Endometrium (tissue), 2 donors: Measurements from ENCODE around the gene THADA.
A peak's percentile ranks its signal among the peaks of the same experiment; 100 is the strongest.
"Not testable (repeated sequence)": the region's sequence is repeated elsewhere in the genome, so short reads cannot be mapped to it uniquely, and the experiment has no call there.

Source experiments
- FAIRE-seq: peaks from 2 replicates; lab custom pipeline; 2012; peaks lifted over from hg19 to GRCh38; lab: Jason Lieb, UNC
- donor health status: control.
- donor health status: control.

Gene THADA

GRCh38 chr2:43302182-43302960 lies 293.5 kb downstream of the THADA start:
- FAIRE-seq = no peak

DNA sequence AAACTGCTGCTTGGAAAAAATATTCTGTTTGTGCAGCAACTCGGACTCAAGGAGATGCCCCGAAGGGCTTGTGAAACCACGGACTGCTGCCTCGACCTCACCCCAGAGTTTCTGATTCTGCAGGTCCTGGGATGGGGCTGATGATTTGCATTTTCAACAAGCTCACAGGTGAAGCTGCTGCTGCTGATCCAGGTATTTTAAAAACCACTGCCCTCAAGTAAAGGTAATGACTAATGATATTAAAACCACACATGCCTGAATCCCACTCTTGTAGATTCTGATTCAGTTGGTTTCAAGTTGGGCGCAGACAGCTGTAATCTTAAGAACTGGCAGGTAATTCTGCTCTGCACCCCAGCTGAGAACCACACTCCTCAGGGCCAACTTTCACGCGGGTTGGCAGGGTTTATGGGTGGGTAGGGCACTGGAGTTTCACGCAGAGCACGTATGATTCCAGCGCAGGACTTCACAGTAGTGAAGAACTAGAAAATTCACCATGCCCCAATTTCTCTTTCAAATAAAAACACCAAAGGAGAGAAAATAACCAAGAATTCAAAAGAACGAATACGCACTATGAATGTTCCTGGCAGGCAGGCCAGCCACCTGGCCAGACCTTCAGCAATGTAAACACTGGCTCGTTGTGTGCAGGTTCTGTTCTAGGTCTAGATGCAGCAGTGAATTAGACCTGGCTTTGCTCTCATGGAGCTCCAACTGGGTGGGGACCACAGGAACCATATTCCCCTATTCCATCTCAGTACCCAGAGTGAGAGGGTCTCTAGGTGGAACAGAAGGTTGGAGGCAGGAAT lies 294.9 kb downstream of the THADA start:
- no peak for FAIRE-seq

DNA sequence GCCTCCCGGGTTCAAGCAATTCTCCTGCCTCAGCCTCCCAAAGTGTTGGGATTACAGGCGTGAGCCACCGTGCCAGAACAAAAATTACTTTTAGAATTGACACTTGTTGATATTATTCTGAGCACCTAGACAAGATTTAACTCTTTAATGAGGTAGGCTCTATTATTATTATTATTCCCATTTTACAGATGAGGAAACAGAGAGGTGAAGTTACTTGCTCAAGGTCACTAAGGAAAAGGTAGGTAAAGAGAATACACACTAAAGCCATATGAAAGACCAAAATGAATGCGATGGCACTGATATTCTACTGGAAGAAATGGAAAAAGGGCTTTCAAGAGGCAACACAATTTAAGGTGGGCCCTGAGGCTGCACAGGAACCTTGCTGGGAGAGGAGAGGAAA lies 295.6 kb downstream of the THADA start:
- FAIRE-seq = no peak

GRCh38 chr2:43298500-43298899 lies 297.3 kb downstream of the THADA start:
- no peak for FAIRE-seq

DNA sequence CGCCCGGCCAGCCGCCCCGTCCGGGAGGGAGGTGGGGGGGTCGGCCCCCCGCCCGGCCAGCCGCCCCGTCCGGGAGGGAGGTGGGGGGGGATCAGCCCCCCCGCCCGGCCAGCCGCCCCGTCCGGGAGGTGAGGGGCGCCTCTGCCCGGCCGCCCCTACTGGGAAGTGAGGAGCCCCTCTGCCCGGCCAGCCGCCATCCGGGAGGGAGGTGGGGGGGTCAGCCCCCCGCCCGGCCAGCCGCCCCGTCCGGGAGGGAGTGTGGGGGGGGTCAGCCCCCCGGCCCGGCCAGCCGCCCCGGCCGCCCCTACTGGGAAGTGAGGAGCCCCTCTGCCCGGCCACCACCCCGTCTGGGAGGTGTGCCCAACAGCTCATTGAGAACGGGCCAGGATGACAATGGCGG lies 298.1 kb downstream of the THADA start:
- FAIRE-seq = not testable (repeated sequence)

GRCh38 chr2:43294973-43295603 lies 300.8 kb downstream of the THADA start:
- FAIRE-seq = no peak

DNA sequence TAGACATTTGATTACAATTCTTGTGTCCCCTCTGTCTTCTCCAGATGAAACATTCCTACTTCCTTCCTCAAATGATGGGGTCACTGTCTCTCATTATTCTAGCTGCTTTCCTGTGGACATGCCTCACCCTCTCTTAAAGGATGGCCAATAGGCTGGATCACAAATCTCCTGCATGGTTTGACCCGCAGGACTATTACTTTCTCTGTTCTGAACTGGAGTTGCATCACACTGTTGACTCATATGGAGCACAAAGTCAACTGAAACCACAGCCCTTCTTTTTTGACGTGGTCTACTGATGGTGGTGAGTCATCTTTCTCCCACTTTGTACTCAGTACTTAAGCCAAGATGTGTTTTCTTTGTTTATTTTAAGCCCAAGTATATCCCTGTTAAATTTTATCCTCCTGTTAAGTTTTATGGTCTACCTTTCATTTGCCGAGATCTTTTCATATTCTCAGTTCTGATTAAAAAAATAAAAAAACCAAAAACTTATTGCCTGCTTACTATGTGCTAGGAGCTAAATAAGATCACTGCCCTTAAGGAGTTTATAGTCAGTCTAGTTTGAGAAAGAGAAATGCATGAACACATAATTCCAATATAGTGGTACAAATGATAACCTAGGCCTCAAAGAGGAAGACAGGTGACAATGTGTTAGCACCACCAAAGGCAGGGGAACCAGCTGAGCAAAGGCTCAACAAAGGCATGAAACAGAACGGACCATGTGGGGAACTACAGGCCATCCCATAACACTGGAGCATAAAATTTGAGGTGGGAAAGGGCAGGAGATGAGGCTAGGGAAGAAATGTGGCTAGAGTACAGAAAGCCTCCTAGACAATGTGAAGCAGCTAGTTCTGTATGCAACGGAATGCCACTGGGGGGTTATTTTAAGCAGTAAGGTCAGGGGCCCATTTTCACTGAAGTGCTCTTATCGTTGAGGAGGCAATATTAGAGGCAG lies 301.8 kb downstream of the THADA start:
- peak; percentile 83 for FAIRE-seq

DNA sequence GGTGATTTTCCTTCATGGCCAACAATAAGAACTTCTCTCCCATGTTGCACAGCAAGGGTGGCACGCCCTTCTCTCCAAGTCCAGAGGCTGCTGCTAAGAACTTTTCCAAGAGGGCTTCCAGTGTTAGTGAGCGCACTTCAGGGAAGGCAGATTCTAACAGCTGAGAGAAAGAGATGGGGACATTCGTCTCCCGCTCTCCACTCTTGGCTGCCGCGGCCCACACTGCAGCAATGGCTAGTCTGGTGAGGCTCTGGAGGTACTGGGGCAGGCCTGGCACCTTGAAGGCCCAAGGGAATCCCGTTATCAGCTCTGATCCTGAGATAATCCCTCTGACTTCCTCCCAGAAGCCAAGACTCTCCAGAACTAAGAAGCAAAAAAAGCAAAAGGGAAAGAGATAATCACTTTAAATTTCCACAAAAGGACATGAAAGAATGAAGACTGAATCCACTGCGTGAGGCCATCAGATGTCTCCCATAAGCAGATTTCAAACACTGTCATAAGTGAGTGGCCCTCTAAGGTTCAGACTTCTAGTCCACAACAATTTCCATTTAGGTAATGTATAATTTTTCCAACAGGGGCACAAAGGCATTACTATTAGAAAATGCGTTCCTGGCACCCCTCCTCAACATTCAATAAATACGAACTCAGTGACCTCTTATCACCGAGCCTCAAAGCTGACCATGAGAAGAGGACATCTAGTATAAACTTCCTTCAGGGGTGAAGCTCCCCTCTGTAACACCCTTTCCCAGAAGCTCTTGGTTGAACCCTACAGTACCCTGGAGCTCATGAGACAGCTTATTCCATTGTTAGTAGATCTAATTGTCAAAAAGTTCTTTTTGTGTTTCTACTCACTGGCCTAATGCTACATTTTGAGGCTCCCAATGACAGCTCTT lies 302.7 kb downstream of the THADA start:
- FAIRE-seq = no peak

GRCh38 chr2:43292297-43292696 lies 303.5 kb downstream of the THADA start:
- FAIRE-seq = no peak

GRCh38 chr2:43289331-43289730 lies 306.5 kb downstream of the THADA start:
- FAIRE-seq = no peak

DNA sequence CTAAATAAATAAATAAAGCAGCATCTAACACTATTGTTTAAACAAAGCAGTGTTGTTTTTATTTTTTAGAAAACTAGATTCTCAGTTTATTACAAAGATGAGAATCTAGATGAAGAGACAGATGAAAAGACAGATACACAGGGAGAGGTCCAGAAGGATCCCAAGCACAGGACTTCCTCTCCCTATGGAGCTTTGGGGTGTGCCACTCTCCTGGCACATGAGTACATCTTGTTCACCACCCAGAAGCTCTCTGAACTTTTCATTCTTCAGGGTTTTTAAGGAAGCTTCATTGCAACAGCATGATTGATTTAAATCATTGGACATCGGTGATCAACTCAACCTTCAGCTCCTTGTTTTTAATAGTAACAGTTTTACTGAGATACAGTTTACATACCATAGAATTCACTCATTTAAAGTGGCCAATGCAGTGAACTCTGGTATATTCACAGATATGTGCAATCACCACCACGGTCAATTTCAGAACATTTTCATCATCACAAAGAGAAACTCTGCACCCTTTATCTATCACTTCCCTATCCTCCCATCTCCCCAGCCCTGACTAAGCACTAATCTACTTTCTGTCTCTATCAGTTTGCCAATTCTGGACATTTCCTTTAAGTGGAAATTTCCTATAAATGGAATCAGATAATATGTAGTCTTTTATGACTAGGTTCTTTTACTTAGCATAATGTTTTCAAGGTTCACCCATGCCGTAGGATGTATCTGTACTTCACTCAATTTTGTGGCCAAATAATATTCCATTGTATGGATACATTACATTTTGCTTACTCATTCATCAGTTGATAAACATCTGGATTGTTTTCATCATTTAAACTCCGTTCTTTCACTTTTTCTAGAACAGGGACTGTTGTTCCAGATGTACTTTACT lies 307.2 kb downstream of the THADA start:
- no peak for FAIRE-seq

DNA sequence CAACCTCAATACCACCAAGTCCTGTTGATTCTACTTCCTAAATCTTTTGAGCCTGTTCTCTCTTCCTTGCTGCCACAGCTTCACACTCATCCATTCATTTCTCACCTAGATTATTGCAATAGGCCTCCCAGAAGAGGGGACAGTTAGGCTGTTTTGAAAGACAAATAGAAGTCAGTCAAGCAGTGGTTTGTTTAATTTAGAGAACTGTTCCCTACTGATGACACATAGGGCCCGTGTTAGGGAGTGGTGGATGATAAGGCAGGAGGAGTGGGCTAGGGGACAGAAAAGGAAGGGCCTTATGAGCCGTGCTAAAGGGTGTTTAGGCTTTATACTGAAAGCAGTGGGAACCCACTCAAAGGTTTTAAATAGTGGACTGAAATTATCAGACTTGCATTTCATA lies 309.9 kb downstream of the THADA start:
- no peak for FAIRE-seq

DNA sequence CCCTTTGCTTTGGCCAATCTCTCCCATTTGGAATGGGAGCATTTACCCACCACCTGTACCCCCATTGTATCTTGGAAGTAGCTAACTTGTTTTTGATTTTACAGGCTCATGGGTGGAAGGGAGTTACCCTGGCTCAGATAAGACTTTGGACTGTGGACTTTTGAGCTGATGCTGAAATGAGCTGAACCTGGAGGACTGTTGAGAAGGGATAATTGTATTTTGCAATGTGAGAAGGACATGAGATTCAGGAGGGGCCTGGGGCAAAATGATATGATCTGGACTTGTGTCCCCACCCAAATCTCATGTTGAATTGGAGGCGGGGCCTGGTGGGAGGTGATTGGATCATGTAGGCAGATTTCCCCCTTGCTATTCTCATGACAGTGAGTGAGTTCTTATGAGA lies 310.9 kb downstream of the THADA start:
- no peak for FAIRE-seq

GRCh38 chr2:43284347-43284746 lies 311.5 kb downstream of the THADA start:
- not testable (repeated sequence) for FAIRE-seq

DNA sequence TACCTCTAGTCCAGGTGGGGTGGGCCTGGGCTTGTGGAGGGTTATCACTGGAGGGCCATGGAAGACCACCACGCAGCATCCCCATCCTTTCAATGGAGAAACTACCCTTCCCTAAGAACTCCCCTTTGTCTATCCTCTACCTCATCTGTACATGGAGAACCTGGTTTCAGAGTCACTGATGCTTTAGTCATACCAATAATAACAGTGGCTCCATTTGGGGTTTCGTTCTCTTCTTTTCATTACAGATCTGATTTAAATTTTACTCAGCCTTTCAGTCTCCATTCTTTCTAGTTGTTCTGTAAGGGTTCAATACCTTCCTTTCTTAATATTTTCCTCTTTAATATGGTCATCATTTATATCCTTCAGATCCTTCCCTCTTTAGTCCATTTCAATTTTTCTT lies 314.8 kb downstream of the THADA start:
- no peak for FAIRE-seq

- no peak for FAIRE-seq
These were observed 316.5 kb downstream of the THADA start for GRCh38 chr2:43279317-43279840.

- FAIRE-seq = no peak
These were observed 317.1 kb downstream of the THADA start for GRCh38 chr2:43278564-43279220.

GRCh38 chr2:43276962-43277391 lies 318.9 kb downstream of the THADA start:
- no peak for FAIRE-seq
